ENCODE results near the gene NEGR1.

DNA sequence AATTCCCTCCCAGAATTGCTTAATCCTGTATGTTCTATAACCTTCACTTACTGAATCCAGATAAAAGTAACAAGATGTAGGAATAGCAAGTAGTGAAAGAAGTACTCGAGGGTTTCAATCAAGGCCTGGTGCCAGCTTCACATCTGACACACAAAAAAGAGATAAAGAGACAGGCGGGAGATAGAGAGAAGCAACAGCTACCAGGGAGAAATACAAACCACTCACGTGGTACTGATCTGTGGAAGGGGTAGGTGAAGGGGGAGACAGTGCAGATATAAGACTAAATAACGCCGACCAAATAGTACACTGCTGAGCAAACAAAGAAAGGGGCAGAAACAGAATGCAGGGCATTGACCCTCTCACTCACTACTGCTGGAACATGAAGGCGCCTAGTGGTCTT, 295.2 kb downstream of the NEGR1 start:
- no peak for TF ChIP-seq CTCF (conservative IDR thresholded peaks at IDR 0.05; ENCODE audit: low read length)
- TF ChIP-seq EZH2phosphoT487 (IDR thresholded peaks at IDR 0.05; ENCODE audit: borderline replicate concordance, low read depth, low read length), result no peak

All from OCI-LY7 (cell line).